HG02759 (cell line): ENCODE measurements around the gene HYPK.

Source experiments
- ATAC-seq: cut with Tn5 transposase; IDR thresholded peaks from one replicate; pipeline ENCODE4 v1.9.1; 2021; ENCODE audit warnings: mild to moderate bottlenecking, moderate library complexity; ENCODE audit not compliant: unreplicated experiment

The HYPK gene, protein sequence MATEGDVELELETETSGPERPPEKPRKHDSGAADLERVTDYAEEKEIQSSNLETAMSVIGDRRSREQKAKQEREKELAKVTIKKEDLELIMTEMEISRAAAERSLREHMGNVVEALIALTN

DNA sequence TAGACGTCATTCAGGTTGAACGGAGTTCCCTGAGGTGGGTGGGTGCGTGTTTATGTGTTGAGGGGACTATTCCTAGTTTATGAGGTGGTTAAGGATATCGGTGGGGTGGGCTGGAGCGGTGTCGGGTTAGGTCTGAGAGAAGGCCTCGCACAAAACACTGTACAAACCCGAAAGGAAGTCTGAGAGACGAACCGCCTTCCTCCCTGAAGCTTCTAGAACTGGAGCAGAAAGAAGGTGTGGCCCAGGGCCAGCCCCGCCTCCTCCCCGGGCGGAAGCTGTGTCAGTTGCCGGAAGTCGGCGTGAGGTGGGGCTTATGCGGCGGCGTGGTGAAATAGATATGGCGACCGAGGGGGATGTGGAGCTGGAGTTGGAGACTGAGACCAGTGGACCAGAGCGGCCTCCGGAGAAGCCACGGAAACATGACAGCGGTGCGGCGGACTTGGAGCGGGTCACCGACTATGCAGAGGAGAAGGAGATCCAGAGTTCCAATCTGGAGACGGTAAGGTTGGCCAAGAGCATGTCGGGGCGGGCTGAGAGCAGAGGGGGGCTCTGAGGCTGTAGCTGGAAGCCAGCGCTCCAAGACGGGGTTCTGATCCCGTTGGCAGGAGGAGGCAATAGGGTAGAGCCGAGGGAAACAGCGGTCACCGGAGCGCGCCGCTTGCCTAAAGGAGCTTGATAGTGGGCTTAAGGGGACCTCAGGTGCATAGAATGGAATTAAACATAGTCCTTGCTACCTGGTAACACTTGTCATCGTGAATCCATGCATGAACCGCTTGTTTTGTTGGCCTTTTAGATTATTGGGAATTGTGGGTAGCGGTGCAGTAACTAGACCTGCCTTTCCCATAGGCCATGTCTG lies at the start of gene HYPK:
TSS of gene HYPK (plus strand) at position 314 of the 856 bp plus-strand sequence. CDS start at position 338, 24 bp downstream.
- ATAC-seq = peak; percentile 86

DNA sequence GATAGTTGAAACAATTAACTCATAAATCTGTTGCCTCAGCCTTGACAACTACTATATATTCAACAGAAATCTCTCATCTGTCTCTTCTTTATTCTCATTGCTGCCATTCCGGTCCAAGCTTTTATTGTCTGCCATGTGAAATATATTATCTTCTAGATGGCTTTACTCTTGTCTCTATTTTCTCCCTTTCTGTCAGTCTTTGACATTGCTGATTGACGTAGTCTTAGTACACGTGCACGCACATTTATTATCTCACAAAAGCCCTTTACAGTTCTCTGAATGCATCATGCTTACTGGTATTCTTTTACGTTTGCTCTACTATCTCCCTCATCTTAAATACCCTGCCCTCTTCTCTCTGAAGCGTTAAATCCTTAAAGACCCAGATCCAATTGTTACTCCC lies 48.5 kb upstream of the HYPK start:
- ATAC-seq = no peak

DNA sequence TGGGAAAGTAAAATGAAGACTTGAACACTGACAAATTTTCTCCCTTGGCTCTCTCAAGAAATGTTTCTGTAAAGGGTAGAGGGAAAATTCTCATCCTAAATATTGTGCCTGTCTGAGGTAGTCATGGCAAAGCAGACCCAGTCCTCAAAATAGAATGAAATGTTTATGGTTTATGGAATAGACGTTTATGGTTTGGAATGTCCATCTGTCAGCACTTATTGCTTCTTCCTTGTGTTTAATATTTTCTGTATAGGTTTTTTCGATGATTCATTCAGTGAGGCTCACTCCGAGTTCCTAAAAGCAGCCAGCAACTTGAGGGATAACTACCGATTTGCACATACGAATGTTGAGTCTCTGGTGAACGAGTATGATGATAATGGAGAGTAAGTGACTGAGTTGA lies 37.6 kb upstream of the HYPK start:
- no peak for ATAC-seq

DNA sequence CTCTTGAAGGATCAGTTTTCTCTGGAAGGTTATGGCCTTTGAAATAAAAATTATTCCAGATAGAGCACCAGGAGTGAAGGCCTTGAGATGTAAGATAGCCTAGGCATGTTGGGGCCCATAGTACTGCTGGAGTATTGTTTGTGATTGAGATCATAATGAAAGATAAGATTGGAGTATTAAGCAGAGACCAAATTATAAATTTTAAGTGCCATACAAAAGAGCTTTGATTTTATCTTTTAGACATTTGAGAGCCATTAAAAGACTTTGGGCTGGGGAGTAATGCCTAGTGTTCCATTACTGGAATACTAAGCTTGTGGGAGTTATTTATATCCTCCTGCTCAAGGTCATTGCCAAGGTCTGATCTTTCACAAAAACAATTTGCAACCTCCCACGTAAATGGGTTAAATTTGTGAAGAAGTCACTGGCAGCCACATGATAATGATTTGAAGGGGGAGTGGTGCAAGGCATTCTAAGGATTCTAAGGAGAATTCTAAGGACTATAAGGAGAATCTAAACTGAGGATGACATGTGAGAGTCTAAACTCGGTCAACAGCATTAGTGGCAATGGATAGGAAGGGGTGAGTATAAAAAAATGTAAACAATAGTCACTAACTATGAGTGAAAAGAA lies 36.5 kb upstream of the HYPK start:
- no peak for ATAC-seq

DNA sequence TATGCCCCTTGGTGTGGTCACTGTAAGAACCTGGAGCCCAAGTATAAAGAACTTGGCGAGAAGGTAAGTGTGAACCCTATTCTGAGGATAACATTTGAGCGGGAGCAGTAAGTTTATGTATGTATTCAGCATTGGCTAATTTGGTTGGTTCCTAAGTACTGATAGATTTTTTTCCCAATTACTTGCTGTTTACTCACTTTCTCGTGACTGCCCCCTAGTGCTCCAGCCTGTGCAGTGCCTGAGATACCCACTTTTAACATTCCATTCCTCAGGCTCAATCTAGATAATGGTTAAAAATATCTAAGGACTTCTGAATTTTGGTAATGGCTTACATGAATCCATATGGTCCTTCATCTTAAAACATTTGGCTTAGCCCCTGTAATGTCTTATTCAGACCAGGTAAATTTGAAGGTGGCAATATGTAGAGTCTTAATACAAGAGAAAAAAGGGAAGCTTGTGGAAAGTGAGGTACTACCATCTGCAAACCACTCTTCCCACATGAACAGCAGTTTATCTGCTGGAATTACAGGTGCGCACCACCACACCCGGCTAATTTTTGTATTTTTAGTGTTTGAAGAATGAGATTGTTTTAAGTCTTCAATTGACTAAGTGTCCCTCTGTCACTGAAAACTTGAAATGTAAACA lies 30.7 kb upstream of the HYPK start:
- no peak for ATAC-seq

DNA sequence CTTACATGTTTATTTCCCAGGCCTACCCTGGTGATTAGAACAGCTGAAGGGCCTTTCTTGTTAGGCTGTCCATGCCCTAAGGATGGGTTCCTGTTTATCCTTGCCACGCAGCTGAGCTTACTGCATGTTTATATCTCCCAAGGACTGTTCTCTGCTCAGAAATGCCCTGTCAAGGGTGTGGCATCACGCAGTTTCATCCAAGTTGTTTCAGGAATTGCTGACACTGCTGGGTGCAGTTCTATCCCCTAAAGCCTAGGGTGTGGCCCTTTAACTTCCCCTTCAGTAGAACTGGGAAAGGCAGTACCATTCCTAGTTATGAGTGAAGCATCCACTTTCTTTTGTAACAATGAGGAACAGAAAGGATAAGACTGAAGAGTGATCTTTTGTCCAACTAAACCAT lies 28.6 kb upstream of the HYPK start:
- no peak for ATAC-seq

DNA sequence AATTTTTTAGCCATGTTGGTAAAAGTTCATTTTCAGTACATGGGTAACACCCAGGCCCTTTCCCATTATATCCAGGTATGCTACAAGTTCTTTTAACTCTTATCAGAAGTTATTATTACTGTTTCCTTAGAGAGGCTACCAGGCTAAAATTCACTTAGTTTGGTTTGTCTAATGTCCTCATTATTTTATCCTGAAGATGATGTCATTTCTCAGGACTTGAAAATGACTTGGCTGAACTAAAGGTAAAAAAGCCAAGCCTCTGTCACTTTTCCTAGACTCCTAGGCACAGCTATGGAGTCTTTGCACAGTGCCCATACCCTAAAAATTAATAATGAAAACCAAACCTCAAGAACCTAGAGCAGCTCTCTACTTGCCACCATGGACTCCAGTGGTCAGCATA lies 27.8 kb upstream of the HYPK start:
- ATAC-seq = no peak

DNA sequence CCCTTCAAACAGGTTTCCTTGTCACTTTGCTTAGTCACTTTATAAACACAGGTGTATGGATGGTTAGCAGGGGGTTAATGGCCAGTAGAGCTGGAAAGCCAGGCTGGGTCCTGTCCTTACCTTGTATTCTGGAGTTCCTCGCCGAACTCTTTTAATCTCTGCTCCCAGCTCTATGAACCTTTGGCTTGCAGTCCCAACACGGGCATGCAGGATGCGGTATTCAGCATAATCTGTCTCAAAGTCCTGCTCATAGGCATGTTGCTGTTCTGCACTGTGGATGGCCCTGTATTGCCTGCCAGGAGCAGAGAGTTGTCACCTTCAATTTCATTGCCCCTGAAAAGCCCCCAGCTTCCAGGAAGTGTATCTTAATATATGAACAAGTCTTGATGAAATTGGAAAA lies 26.3 kb upstream of the HYPK start:
- ATAC-seq = no peak

DNA sequence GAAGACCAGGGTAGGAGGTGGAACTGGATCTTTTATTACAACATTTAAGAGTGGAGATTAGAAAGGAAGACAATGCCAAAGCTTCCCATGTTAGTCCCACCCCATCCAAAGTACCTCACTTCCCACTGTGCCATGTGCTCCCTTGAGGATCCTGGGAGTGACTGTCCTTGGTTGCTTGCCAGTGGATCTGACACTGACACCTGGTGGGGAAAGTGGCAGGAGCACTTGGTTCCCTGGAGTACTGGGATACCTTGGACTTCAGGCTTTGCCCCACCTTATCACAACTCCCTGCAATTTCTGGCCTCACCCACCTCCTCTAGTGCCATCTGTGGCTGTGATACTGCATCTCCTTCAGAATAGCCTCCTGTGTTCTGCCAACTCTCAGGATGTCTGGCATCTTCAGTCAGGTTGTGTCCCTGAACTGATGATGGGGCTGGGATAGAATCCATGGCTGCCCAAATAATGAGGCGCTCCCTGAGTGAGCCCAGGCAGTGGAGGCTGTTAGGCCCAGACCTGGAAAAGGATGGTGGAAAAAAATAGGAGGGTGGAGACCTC lies 24.9 kb upstream of the HYPK start:
- ATAC-seq = no peak

DNA sequence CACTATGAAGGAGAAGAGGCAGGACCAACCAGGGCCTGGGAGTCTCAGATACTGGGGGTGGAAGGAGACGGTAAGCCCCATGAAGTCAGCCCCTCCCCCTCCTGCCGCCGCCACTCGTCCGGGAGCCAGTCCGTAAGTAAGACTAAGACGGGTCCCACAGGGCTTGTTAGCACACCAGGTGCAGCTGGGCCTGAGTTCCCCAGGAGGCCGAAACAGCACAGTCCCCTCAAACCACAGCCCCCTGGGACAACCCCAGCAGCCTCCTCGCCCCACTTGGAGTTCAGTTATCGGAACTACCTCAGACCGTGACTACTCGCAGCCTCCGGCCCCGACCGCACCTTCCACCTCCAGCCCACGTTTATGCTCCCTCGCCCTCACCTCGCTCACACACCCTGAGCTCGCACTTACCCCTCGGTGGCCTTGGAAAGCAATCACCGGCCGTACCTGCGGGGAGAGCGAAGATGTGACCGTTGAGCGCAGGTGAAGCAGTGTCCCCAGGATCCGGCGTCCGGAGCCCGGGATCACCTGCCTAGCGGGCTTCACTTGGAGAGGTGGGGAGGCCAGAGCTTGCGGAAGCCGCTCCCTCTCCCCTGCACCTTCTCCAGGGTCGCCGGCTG lies 24.2 kb upstream of the HYPK start:
- ATAC-seq = peak; percentile 73

DNA sequence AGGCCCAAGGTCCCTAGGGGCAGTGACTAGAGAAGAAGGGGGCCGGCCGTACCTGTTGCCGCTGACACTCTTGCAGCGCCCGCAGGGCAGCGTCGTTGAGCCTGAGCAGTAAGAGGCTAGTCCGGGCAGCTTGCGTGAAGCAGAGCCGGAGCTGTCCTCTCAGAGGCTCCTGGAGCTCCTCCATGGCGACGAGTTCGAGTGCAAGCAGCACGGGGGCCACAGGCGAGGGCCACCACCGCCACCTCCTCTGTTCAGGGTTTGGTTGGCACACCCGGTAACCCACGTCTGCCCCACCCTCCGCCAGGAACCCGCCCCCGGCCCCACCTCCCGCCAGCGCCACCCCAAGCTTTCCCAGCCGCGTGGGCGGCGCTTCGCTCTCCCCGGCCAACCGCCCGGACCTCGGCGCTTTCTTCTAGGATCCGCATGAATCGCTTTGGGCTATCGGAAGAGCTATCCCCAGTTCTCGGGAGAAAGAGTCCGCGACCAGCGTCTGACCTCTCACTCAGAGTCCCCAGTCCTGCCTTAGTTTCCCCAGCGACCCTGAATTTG lies 23.6 kb upstream of the HYPK start, which contains the start of gene ELL3:
TSS of gene ELL3 (minus strand) at position 249 of the 549 bp plus-strand sequence. CDS start at position 184, 65 bp downstream.
- peak; percentile 46 for ATAC-seq

DNA sequence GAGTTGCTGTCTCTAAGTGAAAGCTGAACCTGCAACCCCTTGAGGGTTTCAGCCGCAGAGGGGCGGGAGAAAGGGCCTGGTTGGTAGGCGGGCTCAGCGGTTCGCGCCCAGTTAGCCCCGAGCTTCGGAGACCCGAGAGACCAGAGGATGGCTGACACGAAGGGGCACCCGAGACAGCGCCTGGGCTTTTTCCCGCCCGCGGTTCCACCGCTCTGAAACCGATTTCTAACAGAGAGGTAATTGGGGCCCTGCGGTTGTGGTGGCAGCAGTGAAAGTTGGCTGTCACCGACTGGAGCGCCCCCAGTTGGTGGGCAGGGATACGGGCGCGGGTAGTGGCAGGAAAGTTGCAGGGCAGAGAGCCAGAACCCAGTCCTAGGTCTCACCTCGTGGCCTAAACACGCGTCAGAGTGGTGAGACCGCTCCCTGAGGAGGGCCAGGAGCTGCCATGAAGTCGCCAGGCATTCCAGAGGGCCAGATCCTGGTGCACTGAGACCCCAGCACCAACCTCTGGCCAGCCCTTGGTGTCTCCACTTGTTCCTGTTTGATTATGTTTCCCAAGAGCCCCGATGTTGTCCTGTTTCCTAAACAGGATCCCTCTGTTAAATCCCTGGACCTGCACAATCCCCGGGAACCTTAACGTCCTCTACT lies 23.0 kb upstream of the HYPK start:
- ATAC-seq = peak; percentile 64

DNA sequence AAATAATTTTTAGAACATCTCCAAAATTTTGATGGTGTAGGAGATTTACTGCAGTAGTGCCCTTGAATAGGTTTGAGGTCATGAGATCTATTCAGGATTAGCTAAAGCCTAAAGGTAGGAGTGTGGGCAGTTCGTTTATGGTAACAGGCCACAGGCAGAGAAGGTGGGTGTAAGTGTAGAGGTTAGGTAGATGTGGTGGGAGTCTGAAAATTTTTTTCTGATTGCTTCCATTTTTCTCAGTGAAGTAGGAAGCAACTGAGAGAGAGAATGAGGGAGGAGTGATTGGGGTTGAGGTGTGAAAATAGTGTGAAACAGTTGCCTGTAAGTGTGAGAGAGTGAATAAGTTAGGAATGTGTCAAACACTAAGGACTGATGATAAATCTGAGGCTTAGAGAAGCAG lies 21.4 kb upstream of the HYPK start:
- no peak for ATAC-seq

DNA sequence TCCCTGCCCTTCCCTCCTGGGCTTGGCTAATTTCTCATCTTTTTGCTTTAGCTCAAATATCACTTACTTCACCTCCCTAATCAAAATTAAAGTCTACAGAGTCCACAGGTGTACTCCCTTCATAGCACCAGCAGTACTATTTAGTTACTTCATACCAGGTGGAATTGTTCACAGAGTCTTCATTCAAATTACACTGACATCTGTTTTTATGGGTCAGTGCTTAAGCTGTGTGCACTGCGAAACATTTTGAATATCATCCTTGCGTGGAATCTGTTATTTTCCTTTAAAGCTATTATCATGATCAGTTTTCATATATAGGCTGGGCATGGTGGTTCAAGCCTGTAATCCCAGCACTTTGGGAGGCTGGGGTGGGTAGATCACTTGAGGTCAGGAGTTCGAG lies 11.0 kb upstream of the HYPK start:
- ATAC-seq = no peak

DNA sequence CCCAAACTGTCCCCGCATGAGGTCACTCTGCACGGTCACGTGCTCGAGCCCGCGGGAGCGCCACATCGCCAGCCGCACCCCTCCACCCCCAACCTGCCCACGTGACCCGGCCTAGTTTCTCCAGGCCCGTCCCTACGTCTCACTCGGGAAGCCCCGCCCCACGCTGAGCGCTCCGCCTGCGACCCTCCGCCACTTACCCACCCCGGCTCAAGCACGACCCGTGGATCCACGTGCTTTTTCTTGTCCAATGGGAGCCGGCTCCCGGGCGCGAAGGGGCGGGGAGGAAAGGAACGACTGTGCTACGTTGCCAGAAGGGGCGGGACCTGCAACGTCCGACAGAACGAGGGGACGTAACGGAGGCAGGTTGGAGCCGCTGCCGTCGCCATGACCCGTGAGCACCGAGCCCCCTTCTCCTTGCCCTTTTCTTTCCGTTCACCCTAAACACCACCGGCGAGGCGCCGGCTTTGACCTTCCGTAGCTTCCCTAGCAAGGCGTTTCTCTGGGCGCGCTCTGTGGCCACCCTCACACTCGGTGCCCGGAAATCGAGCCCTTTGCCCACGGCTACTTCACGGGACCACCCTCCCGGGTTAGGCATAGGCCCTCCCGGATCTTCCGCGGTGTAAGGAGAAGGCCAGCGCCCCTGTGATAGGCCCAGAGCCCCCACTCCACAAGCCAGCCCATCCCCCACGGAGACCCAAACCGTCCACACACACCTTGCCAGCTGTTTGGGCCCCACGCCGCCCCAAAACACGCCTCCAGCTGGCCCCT lies 8.2 kb upstream of the HYPK start, which contains the start of gene SERF2:
TSS of gene SERF2 (plus strand) at position 328 of the 768 bp plus-strand sequence. CDS start at position 385, 57 bp downstream.
- ATAC-seq = peak; percentile 92

DNA sequence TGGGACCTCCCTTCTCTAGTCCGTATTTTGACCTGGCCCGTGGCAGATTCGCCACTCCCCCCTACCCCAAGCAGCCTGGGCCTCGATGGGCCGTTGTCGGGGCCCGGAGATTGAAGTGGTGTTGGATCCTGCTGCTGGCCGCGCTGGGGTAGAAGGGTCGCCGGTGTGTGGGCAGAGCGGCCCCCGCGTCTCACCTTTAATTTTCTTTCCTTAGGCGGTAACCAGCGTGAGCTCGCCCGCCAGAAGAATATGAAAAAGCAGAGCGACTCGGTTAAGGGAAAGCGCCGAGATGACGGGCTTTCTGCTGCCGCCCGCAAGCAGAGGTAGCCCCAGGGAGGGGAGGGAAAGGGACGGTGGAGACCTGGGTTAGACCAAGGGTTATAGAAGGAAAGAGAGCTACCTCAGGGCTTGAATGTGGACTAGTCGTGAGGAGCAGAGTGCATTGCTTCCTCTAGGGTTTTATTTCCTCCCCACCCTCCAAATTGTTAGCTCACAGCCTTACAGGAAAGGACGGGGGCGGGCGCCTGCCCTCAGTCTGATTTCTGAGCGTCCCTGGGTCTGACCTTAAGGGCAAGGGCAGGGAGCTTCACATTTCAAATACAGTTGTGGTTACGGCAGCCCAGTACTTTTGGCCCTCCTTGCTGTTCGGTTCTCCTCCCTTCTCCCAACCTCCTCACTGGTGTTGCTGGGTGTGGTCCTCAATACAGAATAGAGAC lies 7.5 kb upstream of the HYPK start:
- no peak for ATAC-seq

DNA sequence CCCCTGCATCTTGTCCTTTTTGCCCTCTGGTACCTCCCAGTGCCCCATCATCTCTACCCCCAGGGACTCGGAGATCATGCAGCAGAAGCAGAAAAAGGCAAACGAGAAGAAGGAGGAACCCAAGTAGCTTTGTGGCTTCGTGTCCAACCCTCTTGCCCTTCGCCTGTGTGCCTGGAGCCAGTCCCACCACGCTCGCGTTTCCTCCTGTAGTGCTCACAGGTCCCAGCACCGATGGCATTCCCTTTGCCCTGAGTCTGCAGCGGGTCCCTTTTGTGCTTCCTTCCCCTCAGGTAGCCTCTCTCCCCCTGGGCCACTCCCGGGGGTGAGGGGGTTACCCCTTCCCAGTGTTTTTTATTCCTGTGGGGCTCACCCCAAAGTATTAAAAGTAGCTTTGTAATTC lies 6.8 kb upstream of the HYPK start:
- ATAC-seq = no peak

DNA sequence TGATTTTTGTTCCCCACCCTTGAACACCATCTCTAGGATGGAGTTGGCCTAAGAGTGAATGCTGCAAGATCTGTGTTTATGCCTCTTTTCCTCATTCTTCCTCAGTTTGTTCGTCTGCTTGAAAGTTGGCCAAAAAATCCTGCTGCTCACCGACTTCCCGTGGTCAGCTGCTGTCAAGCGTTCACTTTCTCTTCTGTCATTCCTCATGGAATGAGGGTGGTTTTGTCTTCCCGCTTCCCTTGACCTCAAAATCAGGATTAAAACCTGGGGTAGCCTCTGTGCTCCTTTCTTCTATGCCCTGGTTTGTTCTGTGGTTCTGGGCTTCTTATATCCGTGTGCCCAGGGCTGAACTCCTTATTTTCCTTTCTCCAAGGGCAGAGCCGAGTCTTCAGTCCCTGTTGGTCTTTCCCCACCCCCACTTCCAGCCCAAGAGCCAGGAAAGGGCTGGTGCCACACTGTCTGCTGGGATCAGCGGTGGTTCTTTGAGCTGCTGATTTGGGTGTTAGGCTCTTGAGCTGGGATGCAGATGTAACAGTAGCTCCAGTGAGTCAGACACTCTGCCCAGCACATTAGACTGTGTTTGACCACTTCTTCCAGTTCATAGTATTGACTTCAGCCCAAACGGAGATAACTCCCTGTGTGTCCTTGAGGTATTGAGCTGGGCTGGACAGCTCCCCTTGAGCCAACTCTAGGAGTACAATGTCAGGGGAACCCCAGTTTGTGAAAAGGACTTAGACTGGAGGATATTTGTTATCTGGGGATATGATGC lies 5.9 kb upstream of the HYPK start:
- no peak for ATAC-seq
